Measurements from ENCODE around the gene AKIRIN1. TPM values are rescaled to one million over a fixed set of nuclear protein-coding genes. Genes with fewer than 3 reads are reported as not detected.
"Not testable (repeated sequence)": the region's sequence is repeated elsewhere in the genome, so short reads cannot be mapped to it uniquely, and the experiment has no call there.

The AKIRIN1 gene
- polyA plus RNA-seq, 1 of the 3 experiments (the other 2 are of a cell fraction): 37.0 TPM

- Histone ChIP-seq H3K4me3 (ENCODE audit: low read depth in 2 of 2, low read length in 1 of 2) (no peak overlapping the region), H3K4me1 (ENCODE audit: control insufficient read depth in 1 of 2, insufficient read depth in 2 of 2, low read depth in 1 of 2, low read length in 1 of 2) (no peaks in the 10 kb centered on the region), H3K9me2 (no peaks in the 10 kb centered on the region), H2AFZ (ENCODE audit: low read depth) (no peak overlapping the region), H3K27me3 (ENCODE audit: insufficient read depth) (no peaks in the 10 kb centered on the region), H3K36me3 (replicated peaks in 1 of 2; ENCODE audit: control insufficient read depth in 1 of 2, insufficient read depth in 2 of 2, low read length in 1 of 2) (no peaks in the 10 kb centered on the region), H3K9ac (no peak overlapping the region), H3K4me2 (no peak overlapping the region), H3K79me2 (ENCODE audit: insufficient read depth) (no peaks in the 10 kb centered on the region), H3K27ac (ENCODE audit: low read depth in 2 of 2, low read length in 1 of 2) (no peak overlapping the region), H4K20me1 (ENCODE audit: insufficient read depth) (no peaks in the 10 kb centered on the region), H3K9me3 (peaks cover 3% of the 10 kb centered on the region; the same call in 1 of the 2 replicates), H3F3A (replicated peaks; ENCODE audit: insufficient read depth) (no peaks in the 10 kb centered on the region)
- 77% methylated on average over 7 of the region's 13 CpGs for WGBS (ENCODE audit: low lambda C conversion rate)
- CTCF ChIA-PET: no interaction called here
- POLR2A ChIA-PET: no interaction called here
- DNase-seq: no peak
- TF ChIP-seq CTCF (IDR thresholded peaks at IDR 0.05) (no peak), RXRA (IDR thresholded peaks at IDR 0.05; ENCODE audit: borderline replicate concordance, low read depth) (no peak)
Measured at GRCh38 chr1:38973659-38974437, 17.2 kb upstream of the AKIRIN1 start.

GRCh38 chr1:38977399-38978244 is 13.5 kb upstream of the AKIRIN1 start:
- WGBS (ENCODE audit: low lambda C conversion rate): 66% methylated on average over 12 of the region's 12 CpGs
- H3K27me3 ChIP-seq (ENCODE audit: insufficient read depth); H3K27ac ChIP-seq (ENCODE audit: low read depth in 2 of 2, low read length in 1 of 2); H3K4me1 ChIP-seq (ENCODE audit: control insufficient read depth in 1 of 2, insufficient read depth in 2 of 2, low read depth in 1 of 2, low read length in 1 of 2); H3K4me2 ChIP-seq; H3K4me3 ChIP-seq (ENCODE audit: low read depth in 2 of 2, low read length in 1 of 2); H4K20me1 ChIP-seq (ENCODE audit: insufficient read depth); POLR2A ChIA-PET; H3K9me2 ChIP-seq; H3F3A ChIP-seq (replicated peaks; ENCODE audit: insufficient read depth); H3K9ac ChIP-seq; DNase-seq; H3K9me3 ChIP-seq; H2AFZ ChIP-seq (ENCODE audit: low read depth); H3K36me3 ChIP-seq (replicated peaks in 1 of 2; ENCODE audit: control insufficient read depth in 1 of 2, insufficient read depth in 2 of 2, low read length in 1 of 2); H3K79me2 ChIP-seq (ENCODE audit: insufficient read depth): not testable (repeated sequence)
- CTCF ChIA-PET: interaction anchor here (1.5 kb wide), 1 partner anchor 48 kb away, joined by 5 read pairs; the partner anchor contains the start of gene NDUFS5

GRCh38 chr1:38978245-38978542 is 12.9 kb upstream of the AKIRIN1 start:
- H3K27ac ChIP-seq (ENCODE audit: low read depth in 2 of 2, low read length in 1 of 2); H3K79me2 ChIP-seq (ENCODE audit: insufficient read depth); H3K4me2 ChIP-seq; H3K4me1 ChIP-seq (ENCODE audit: control insufficient read depth in 1 of 2, insufficient read depth in 2 of 2, low read depth in 1 of 2, low read length in 1 of 2); H3K9ac ChIP-seq; H4K20me1 ChIP-seq (ENCODE audit: insufficient read depth); H3K9me3 ChIP-seq; DNase-seq; H3K4me3 ChIP-seq (ENCODE audit: low read depth in 2 of 2, low read length in 1 of 2); H3K27me3 ChIP-seq (ENCODE audit: insufficient read depth); H3K9me2 ChIP-seq; H3F3A ChIP-seq (replicated peaks; ENCODE audit: insufficient read depth); POLR2A ChIA-PET; H3K36me3 ChIP-seq (replicated peaks in 1 of 2; ENCODE audit: control insufficient read depth in 1 of 2, insufficient read depth in 2 of 2, low read length in 1 of 2); H2AFZ ChIP-seq (ENCODE audit: low read depth); CTCF ChIA-PET: not testable (repeated sequence)
- 72% methylated on average over 6 of the region's 6 CpGs for WGBS (ENCODE audit: low lambda C conversion rate)

GRCh38 chr1:38979380-38979779 is 11.7 kb upstream of the AKIRIN1 start:
- H3K4me1 ChIP-seq (ENCODE audit: control insufficient read depth in 1 of 2, insufficient read depth in 2 of 2, low read depth in 1 of 2, low read length in 1 of 2); POLR2A ChIA-PET; H4K20me1 ChIP-seq (ENCODE audit: insufficient read depth); DNase-seq; H3K4me3 ChIP-seq (ENCODE audit: low read depth in 2 of 2, low read length in 1 of 2); H2AFZ ChIP-seq (ENCODE audit: low read depth); H3K36me3 ChIP-seq (replicated peaks in 1 of 2; ENCODE audit: control insufficient read depth in 1 of 2, insufficient read depth in 2 of 2, low read length in 1 of 2); H3K27ac ChIP-seq (ENCODE audit: low read depth in 2 of 2, low read length in 1 of 2); H3K9me2 ChIP-seq; H3K27me3 ChIP-seq (ENCODE audit: insufficient read depth); H3K9me3 ChIP-seq; H3K4me2 ChIP-seq; H3F3A ChIP-seq (replicated peaks; ENCODE audit: insufficient read depth); H3K79me2 ChIP-seq (ENCODE audit: insufficient read depth); H3K9ac ChIP-seq; CTCF ChIA-PET: not testable (repeated sequence)
- 19% methylated on average over 1 of the region's 1 CpG for WGBS (ENCODE audit: low lambda C conversion rate)
